NCI-H82 treated with DMSO at 0.1 percent for 48 hours (cell line): Measurements from ENCODE around the gene ATP6V0D1.
"Not testable (repeated sequence)": the region's sequence is repeated elsewhere in the genome, so short reads cannot be mapped to it uniquely, and the experiment has no call there.

Experiments used
- DNase-seq: peaks from one replicate; lab custom pipeline; 2025; ENCODE audit not compliant: unreplicated experiment; lab: John Stamatoyannopoulos, UW

Gene ATP6V0D1

GRCh38 chr16:67504031-67505021, 23.4 kb upstream of the ATP6V0D1 start:
- no peak for DNase-seq

- DNase-seq: no peak
These were observed 18.1 kb upstream of the ATP6V0D1 start for GRCh38 chr16:67499106-67499505.

- no peak for DNase-seq
These were observed 9.6 kb upstream of the ATP6V0D1 start for GRCh38 chr16:67490335-67491096.

- no peak for DNase-seq
These were observed 8.6 kb upstream of the ATP6V0D1 start for GRCh38 chr16:67489401-67490083.

GRCh38 chr16:67487561-67487960, 6.6 kb upstream of the ATP6V0D1 start:
- DNase-seq: not testable (repeated sequence)

- DNase-seq: no peak
These were observed 5.8 kb upstream of the ATP6V0D1 start for GRCh38 chr16:67486805-67487204.

- no peak for DNase-seq
These were observed 3.0 kb upstream of the ATP6V0D1 start for GRCh38 chr16:67483731-67484525.

- DNase-seq: no peak
These were observed 2.2 kb upstream of the ATP6V0D1 start, which contains the start of gene AGRP for GRCh38 chr16:67483150-67483549. TSS of gene AGRP (minus strand) at chr16:67483547. CDS start at chr16:67483398, 149 bp downstream.

GRCh38 chr16:67482233-67482924, 1.4 kb upstream of the ATP6V0D1 start:
- no peak for DNase-seq

- DNase-seq: peak; percentile 44
These were observed 740 bp upstream of the ATP6V0D1 start for GRCh38 chr16:67481561-67482232.

- DNase-seq: no peak
These were observed 2.9 kb downstream of the ATP6V0D1 start for GRCh38 chr16:67477960-67478554.

- no peak for DNase-seq
These were observed 6.2 kb downstream of the ATP6V0D1 start for GRCh38 chr16:67474551-67475455.

- no peak for DNase-seq
These were observed 9.1 kb downstream of the ATP6V0D1 start for GRCh38 chr16:67471758-67472384.

GRCh38 chr16:67470359-67470758, 10.6 kb downstream of the ATP6V0D1 start:
- DNase-seq: no peak

GRCh38 chr16:67468731-67469130, 12.2 kb downstream of the ATP6V0D1 start:
- no peak for DNase-seq

- DNase-seq: no peak
These were observed 14.4 kb downstream of the ATP6V0D1 start for GRCh38 chr16:67466581-67466980.

GRCh38 chr16:67464565-67464964, 16.4 kb downstream of the ATP6V0D1 start:
- DNase-seq: no peak
